H1 (cell line): ENCODE measurements around the gene PRR36. TPM values are rescaled to one million over a fixed set of nuclear protein-coding genes. Genes with fewer than 3 reads are reported as not detected.

Source experiments
- CTCF ChIA-PET: fragments of 300-600 bp; sonication (Branson Sonifier 250); formaldehyde crosslinking; loops from one replicate; lab custom pipeline; 2021; ENCODE audit not compliant: partially characterized antibody; lab: Charles Lee
- POLR2A ChIA-PET: fragments of 300-600 bp; sonication (Branson Sonifier 250); formaldehyde crosslinking; loops from one replicate; lab custom pipeline; 2021; ENCODE audit warnings: inconsistent platforms; ENCODE audit not compliant: partially characterized antibody; lab: Charles Lee
- DNase-seq, 2 experiments: peaks; one replicate each; pipeline versions ENCODE4 v3.0.0 to v3.0.0-alpha.2; 2010 to 2022; ENCODE audit warnings: low spot score in 2 of 2, low read depth in 1 of 2, mixed read lengths in 1 of 2
- FAIRE-seq: peaks from 2 replicates; lab custom pipeline; 2011; peaks lifted over from hg19 to GRCh38; lab: Jason Lieb, UNC
- H2AFZ ChIP-seq: 2 replicates; pipeline ENCODE4 v1.8.1; 2012; ENCODE audit warnings: low read length, inconsistent platforms
- H2AK5ac ChIP-seq: 2 replicates; pipeline ENCODE4 v1.6.1; 2013; ENCODE audit warnings: low read depth, low read length
- H2BK120ac ChIP-seq: replicated peaks from 2 replicates; pipeline ENCODE3; 2013; ENCODE audit warnings: low read depth, low read length, inconsistent platforms
- H2BK12ac ChIP-seq: 2 replicates; pipeline ENCODE4 v1.6.1; 2013; ENCODE audit warnings: low read depth, low read length
- H2BK15ac ChIP-seq: 2 replicates; pipeline ENCODE4 v1.6.1; 2013; ENCODE audit warnings: low read length
- H2BK20ac ChIP-seq: 2 replicates; pipeline ENCODE4 v1.6.1; 2013; ENCODE audit warnings: low read length
- H2BK5ac ChIP-seq: 2 replicates; pipeline ENCODE4 v1.6.1; 2013; ENCODE audit warnings: low read depth, low read length
- H3K14ac ChIP-seq: 2 replicates; pipeline ENCODE4 v1.6.1; 2013; ENCODE audit warnings: inconsistent platforms; ENCODE audit not compliant: insufficient read length
- H3K18ac ChIP-seq: 2 replicates; pipeline ENCODE4 v1.6.1; 2013; ENCODE audit warnings: low read length; ENCODE audit errors: extremely low read depth
- H3K23ac ChIP-seq: 2 replicates; pipeline ENCODE4 v1.6.1; 2013; ENCODE audit warnings: inconsistent platforms; ENCODE audit not compliant: insufficient read length
- H3K23me2 ChIP-seq: 2 replicates; pipeline ENCODE4 v1.6.1; 2013; ENCODE audit warnings: low read depth, low read length
- H3K27ac ChIP-seq: 2 replicates; pipeline ENCODE4 v1.6.1; 2011; ENCODE audit warnings: low read depth, low read length, inconsistent platforms
- H3K27me3 ChIP-seq, 4 experiments: replicated peaks in 1 of 4; 1 replicate in 1 of 4; 2 replicates in 3 of 4; pipeline versions ENCODE4 v1.6.1 to v1.8.1; 2011 to 2013; ENCODE audit warnings: low read length in 3 of 4, mild to moderate bottlenecking in 3 of 4, inconsistent platforms in 2 of 4, mixed read lengths in 2 of 4, moderate library complexity in 1 of 4; ENCODE audit not compliant: control insufficient read depth in 3 of 4, insufficient read depth in 3 of 4; ENCODE audit errors: extremely low read depth in 1 of 4
- H3K36me3 ChIP-seq, 4 experiments: 2 replicates each; pipeline versions ENCODE4 v1.6.1 to v1.8.1; 2011 to 2013; ENCODE audit warnings: mild to moderate bottlenecking in 4 of 4, low read length in 3 of 4, moderate library complexity in 2 of 4, control low read depth in 1 of 4, inconsistent platforms in 1 of 4; ENCODE audit not compliant: insufficient read depth in 4 of 4, control insufficient read depth in 2 of 4
- H3K4ac ChIP-seq: replicated peaks from 2 replicates; pipeline ENCODE3; 2013; ENCODE audit warnings: low read length, low read depth, mixed read lengths, inconsistent platforms; ENCODE audit not compliant: insufficient read length
- H3K4me1 ChIP-seq, 4 experiments: replicated peaks in 1 of 4; 1 replicate in 1 of 4; 2 replicates in 3 of 4; pipeline versions ENCODE4 v1.6.1 to v1.8.1; 2011 to 2013; ENCODE audit warnings: low read length in 3 of 4, inconsistent platforms in 2 of 4, mixed read lengths in 1 of 4; ENCODE audit not compliant: insufficient read depth in 4 of 4, control insufficient read depth in 3 of 4
- H3K4me2 ChIP-seq, 2 experiments: 2 replicates each; pipeline versions ENCODE4 v1.6.1 to v1.8.1; 2011 to 2013; ENCODE audit warnings: low read depth in 2 of 2, low read length in 2 of 2, control low read depth in 1 of 2, inconsistent platforms in 1 of 2, mild to moderate bottlenecking in 1 of 2; ENCODE audit not compliant: insufficient read depth in 1 of 2
- H3K4me3 ChIP-seq, 4 experiments: fragments of 200-600, 300-600 bp in 1 of 4; sonication (generic), shearing (Covaris generic), sonication (Bioruptor Twin) in 1 of 4; 2 replicates each; pipeline versions ENCODE4 v1.5.1 to v1.8.1; 2011 to 2016; ENCODE audit warnings: low read length in 4 of 4, low read depth in 3 of 4, control low read depth in 2 of 4, inconsistent platforms in 2 of 4, mild to moderate bottlenecking in 2 of 4, mixed read lengths in 1 of 4, moderate library complexity in 1 of 4; ENCODE audit not compliant: insufficient read depth in 2 of 4; ENCODE audit errors: extremely low read depth in 1 of 4
- H3K56ac ChIP-seq: replicated peaks from 2 replicates; pipeline ENCODE3; 2013; ENCODE audit warnings: low read depth, mild to moderate bottlenecking, mixed read lengths, low read length, inconsistent platforms; ENCODE audit not compliant: insufficient read length
- H3K79me1 ChIP-seq: 2 replicates; pipeline ENCODE4 v1.6.1; 2013; ENCODE audit warnings: low read depth, low read length, control low read depth
- H3K79me2 ChIP-seq, 2 experiments: 2 replicates each; pipeline versions ENCODE4 v1.6.1 to v1.8.1; 2012 to 2013; ENCODE audit warnings: low read length in 2 of 2, mild to moderate bottlenecking in 2 of 2, inconsistent platforms in 1 of 2; ENCODE audit not compliant: insufficient read depth in 2 of 2, control insufficient read depth in 1 of 2
- H3K9ac ChIP-seq, 4 experiments: replicated peaks in 1 of 4; 1 replicate in 1 of 4; 2 replicates in 3 of 4; pipeline versions ENCODE4 v1.6.1 to v1.8.1; 2011 to 2013; ENCODE audit warnings: low read depth in 3 of 4, low read length in 3 of 4, control low read depth in 2 of 4, mild to moderate bottlenecking in 2 of 4, moderate library complexity in 2 of 4, inconsistent platforms in 1 of 4; ENCODE audit errors: extremely low read depth in 1 of 4
- H3K9me3 ChIP-seq, 2 experiments: 2 replicates each; pipeline versions ENCODE4 v1.6.1 to v1.8.1; 2012 to 2013; ENCODE audit warnings: mild to moderate bottlenecking in 2 of 2, moderate library complexity in 2 of 2, control low read depth in 1 of 2, inconsistent platforms in 1 of 2, low read depth in 1 of 2, low read length in 1 of 2, mixed read lengths in 1 of 2; ENCODE audit not compliant: insufficient read depth in 2 of 2
- H4K20me1 ChIP-seq, 2 experiments: replicated peaks in 1 of 2; 2 replicates each; pipeline versions ENCODE3 to v1.8.1; 2011 to 2013; ENCODE audit warnings: inconsistent platforms in 2 of 2, low read length in 2 of 2, mild to moderate bottlenecking in 1 of 2; ENCODE audit not compliant: insufficient read depth in 2 of 2, control insufficient read depth in 1 of 2
- H4K5ac ChIP-seq: 2 replicates; pipeline ENCODE4 v1.6.1; 2013; ENCODE audit warnings: low read length, low read depth, mixed read lengths, inconsistent platforms; ENCODE audit not compliant: insufficient read length
- H4K8ac ChIP-seq: 2 replicates; pipeline ENCODE4 v1.8.0; 2013; ENCODE audit warnings: mild to moderate bottlenecking, moderate library complexity, low read length, inconsistent platforms; ENCODE audit not compliant: insufficient read depth; ENCODE audit errors: extremely low read depth
- H4K91ac ChIP-seq: replicated peaks from 2 replicates; pipeline ENCODE3; 2013; ENCODE audit warnings: low read length, mixed read lengths, inconsistent platforms; ENCODE audit not compliant: insufficient read length
- BACH1 ChIP-seq: IDR thresholded peaks from 2 replicates; pipeline ENCODE4 v1.6.1; 2012; ENCODE audit warnings: low read length, improper control_type of control experiment
- EZH2 ChIP-seq: fragments of 200-600 bp; sonication (generic); IDR thresholded peaks from 2 replicates; pipeline ENCODE4 v1.7.1; 2012; ENCODE audit warnings: low read depth, mild to moderate bottlenecking, moderate library complexity, low read length, inconsistent platforms; ENCODE audit not compliant: severe bottlenecking
- MAFK ChIP-seq: IDR thresholded peaks from 2 replicates; pipeline ENCODE4 v1.6.1; 2012; ENCODE audit warnings: low read depth, mild to moderate bottlenecking, improper control_type of control experiment, low read length
- NANOG ChIP-seq: IDR thresholded peaks from 2 replicates; pipeline ENCODE4 v1.6.1; 2011; ENCODE audit warnings: low read length, low read depth, mild to moderate bottlenecking, inconsistent platforms; ENCODE audit not compliant: insufficient read depth, poor library complexity, severe bottlenecking
- TCF12 ChIP-seq: IDR thresholded peaks from 2 replicates; pipeline ENCODE4 v1.6.1; 2011; ENCODE audit warnings: low read depth, mild to moderate bottlenecking, low read length
- WGBS, 2 experiments: shearing (Covaris generic) in 1 of 2; methylation state at CpG; one replicate each; pipeline versions ENCODE4 v1.1.6 to v1.1.7; 2013 to 2015; ENCODE audit warnings: low lambda C conversion rate in 2 of 2, mixed read lengths in 2 of 2, inconsistent platforms in 1 of 2, low coverage in 1 of 2, missing lambda C conversion rate in 1 of 2; ENCODE audit not compliant: insufficient replicate concordance in 2 of 2, insufficient coverage in 1 of 2, insufficient read length in 1 of 2; ENCODE audit errors: extremely low coverage in 1 of 2, missing lambda C conversion rate in 1 of 2; 5-methylcytosine and 5-hydroxymethylcytosine counted together
- polyA plus RNA-seq, 7 experiments: library from polyadenylated mRNA; depleted of rRNA in 3 of 7; stranded (reverse) in 5 of 7; unstranded in 2 of 7; fragments of >200 nt in 5 of 7; fragments of 200-250 nt in 2 of 7; gene quantifications; 1 replicate in 5 of 7; 2 replicates in 1 of 7; 4 replicates in 1 of 7; pipeline versions ENCODE4 v1.2.1 to v1.2.3, GENCODE V29; 2011 to 2013; ENCODE audit warnings: missing spikeins in 2 of 7, mixed read lengths in 2 of 7
- total RNA-seq: library from RNA; stranded (reverse); fragmentation: NEBNext Ultra II Directional; extraction: Animal tissue kit (Norgen Biotek cat#: 25700); gene quantifications from 2 replicates; pipeline ENCODE4 v1.2.1, GENCODE V29; 2021

PRR36 gene
- total and polyA plus RNA-seq, 2 of the 8 experiments (the other 6 are each of a cell fraction or from before 2014, with no cell fraction given) = 1.6 to 23.9 TPM

GRCh38 chr19:7819337-7819736 lies 54.9 kb downstream of the PRR36 start:
- no peak for TF ChIP-seq EZH2
- TF ChIP-seq TCF12 = no peak
- TF ChIP-seq MAFK = no peak
- TF ChIP-seq BACH1 = no peak
- TF ChIP-seq NANOG = no peak
- Histone ChIP-seq H2AFZ (no peak overlapping the region), H3K27me3 (no peaks in the 10 kb centered on the region; a peak in 1 of 7 replicates), H3K9me3 (peaks cover 3 to 6% of the 10 kb centered on the region in 2 experiments; a peak in 1 of 4 replicates), H2BK20ac (no peak overlapping the region), H2BK12ac (no peak overlapping the region), H4K20me1 (no peaks in the 10 kb centered on the region), H2BK5ac (no peak overlapping the region), H3K56ac (no peak overlapping the region), H3K23me2 (no peaks in the 10 kb centered on the region), H3K79me1 (no peaks in the 10 kb centered on the region), H2BK120ac (no peak overlapping the region), H4K5ac (no peak overlapping the region), H3K23ac (no peak overlapping the region), H3K36me3 (no peaks in the 10 kb centered on the region; a peak in 1 of 8 replicates), H3K79me2 (no peaks in the 10 kb centered on the region), H2BK15ac (no peak overlapping the region), H2AK5ac (no peak overlapping the region), H3K9ac (no peak overlapping the region), H4K8ac (no peak overlapping the region), H3K4me2 (no peak overlapping the region), H3K4me1 (no peaks in the 10 kb centered on the region), H3K27ac (no peak overlapping the region), H3K14ac (no peak overlapping the region), H3K4me3 (no peak overlapping the region), H3K18ac (no peak overlapping the region), H4K91ac (no peak overlapping the region), H3K4ac (no peak overlapping the region)
- 87% methylated on average over 2 of the region's 2 CpGs; no CpG with 5 or more reads in 1 of the 2 experiments for WGBS, 2 experiments
- ChIA-PET POLR2A (interaction anchor here (1.5 to 1.8 kb wide), 2 partner anchors 11 to 175 kb away, joined by 3 to 5 read pairs; no protein-coding TSS in a partner anchor), CTCF (interaction anchor here (1.0 to 3.8 kb wide), 4 partner anchors 12 to 139 kb away, joined by 3 to 13 read pairs (median 4); partner anchors contain the start of gene TRAPPC5)
- no peak for FAIRE-seq
- DNase-seq = no peak
